GM12872 (cell line): ENCODE measurements around the gene SHISA6.

Experiments
- CTCF ChIP-seq: IDR thresholded peaks from 3 replicates; pipeline ENCODE4 v1.5.1; 2011; ENCODE audit warnings: low read depth, mild to moderate bottlenecking, low read length, moderate library complexity; ENCODE audit not compliant: insufficient read depth

SHISA6 gene

GRCh38 chr17:11330826-11331225, 89.8 kb downstream of the SHISA6 start:
- TF ChIP-seq CTCF: no peak

- no peak for TF ChIP-seq CTCF
These were observed 90.8 kb downstream of the SHISA6 start for GRCh38 chr17:11331547-11332513.

GRCh38 chr17:11332706-11333105, 91.7 kb downstream of the SHISA6 start:
- TF ChIP-seq CTCF: no peak

- no peak for TF ChIP-seq CTCF
These were observed 93.5 kb downstream of the SHISA6 start for GRCh38 chr17:11334493-11334892.

- TF ChIP-seq CTCF: no peak
These were observed 95.3 kb downstream of the SHISA6 start for GRCh38 chr17:11336290-11336689.

GRCh38 chr17:11340803-11341202, 99.8 kb downstream of the SHISA6 start:
- no peak for TF ChIP-seq CTCF

- TF ChIP-seq CTCF: no peak
These were observed 101.1 kb downstream of the SHISA6 start for GRCh38 chr17:11342138-11342537.
